DMS79 treated with DMSO at 0.1 percent for 48 hours (cell line): ENCODE results near the gene ENPP1.

Source experiments
- DNase-seq: peaks from one replicate; lab custom pipeline; 2025; lab: John Stamatoyannopoulos, UW

Gene ENPP1

GRCh38 chr6:131807644-131808459 lies at the start of gene ENPP1:
TSS of gene ENPP1 (plus strand) at chr6:131808020. CDS start at chr6:131808036, 16 bp downstream.
- DNase-seq, result no peak

GRCh38 chr6:131758920-131759319 lies 48.9 kb upstream of the ENPP1 start:
- no peak for DNase-seq

DNA sequence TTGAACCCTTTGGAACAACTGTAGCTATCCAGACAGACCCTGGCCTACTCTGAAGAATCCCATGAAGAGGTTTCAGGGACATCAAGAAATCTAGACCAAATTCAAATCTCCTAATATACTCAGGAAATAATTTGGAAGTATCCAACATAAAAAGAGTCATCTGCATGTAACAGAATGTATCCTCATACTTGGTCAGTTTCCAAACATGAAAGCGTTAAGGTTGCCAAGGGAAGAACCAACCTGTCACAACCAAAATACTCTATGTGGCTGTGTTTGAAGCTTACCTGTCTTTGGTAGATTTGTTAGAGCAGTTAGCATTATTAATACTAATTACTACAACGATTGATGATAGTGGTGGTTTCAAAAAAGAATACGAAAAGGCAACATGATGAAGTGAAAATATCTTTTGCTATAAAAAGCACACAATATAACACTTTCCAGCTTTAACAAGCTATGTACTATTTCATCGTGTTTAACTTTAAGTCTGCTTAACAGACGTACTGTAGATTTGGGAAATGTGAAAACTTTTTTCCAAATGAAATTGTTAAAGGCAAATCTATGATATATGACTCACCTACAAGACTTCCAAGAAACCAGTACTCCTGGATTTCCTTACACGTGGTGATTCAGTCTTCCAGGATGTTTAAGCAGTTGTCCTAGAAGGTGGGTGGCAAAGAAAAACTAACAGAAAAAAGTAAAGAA lies 46.6 kb upstream of the ENPP1 start:
- no peak for DNase-seq

GRCh38 chr6:131761762-131762067 lies 46.1 kb upstream of the ENPP1 start:
- no peak for DNase-seq

DNA sequence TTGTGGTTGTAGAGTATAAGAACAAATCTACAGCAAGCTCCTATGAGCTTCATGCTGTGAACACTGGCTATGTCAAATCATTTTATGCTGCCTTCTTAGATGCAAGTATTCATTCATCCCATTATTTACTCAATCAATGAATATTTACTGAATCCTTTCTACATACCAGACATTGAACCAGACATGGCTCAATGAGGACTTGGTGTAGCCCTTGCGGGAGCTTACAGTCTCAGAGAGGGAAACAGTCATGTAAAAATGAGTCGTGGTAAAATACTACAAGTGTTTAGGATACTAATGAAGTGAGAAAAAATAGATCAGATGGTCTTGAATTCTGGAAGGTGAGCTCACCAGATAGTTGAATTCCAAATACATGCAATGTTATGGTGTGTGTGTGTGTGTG lies 44.8 kb upstream of the ENPP1 start:
- no peak for DNase-seq

DNA sequence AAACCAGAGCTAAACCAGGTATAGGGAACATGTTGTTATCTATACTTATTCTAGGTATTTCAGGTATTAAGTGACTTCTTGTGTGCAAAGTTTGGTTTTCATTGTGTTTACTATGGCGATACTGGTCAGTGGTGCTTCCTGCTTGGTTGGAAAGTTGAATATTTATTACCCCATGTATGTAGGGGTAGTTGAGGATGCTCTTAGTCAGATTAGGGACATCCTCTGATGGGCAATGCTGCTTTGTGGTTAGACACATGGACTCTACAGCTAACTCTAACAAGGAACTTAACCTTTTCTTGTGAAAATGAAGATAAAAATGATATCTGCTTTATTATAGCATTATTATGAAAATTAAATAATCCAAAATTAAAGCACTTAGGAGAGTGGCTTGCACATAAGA lies 44.1 kb upstream of the ENPP1 start:
- no peak for DNase-seq

GRCh38 chr6:131764350-131764749 lies 43.5 kb upstream of the ENPP1 start:
- DNase-seq, result no peak

DNA sequence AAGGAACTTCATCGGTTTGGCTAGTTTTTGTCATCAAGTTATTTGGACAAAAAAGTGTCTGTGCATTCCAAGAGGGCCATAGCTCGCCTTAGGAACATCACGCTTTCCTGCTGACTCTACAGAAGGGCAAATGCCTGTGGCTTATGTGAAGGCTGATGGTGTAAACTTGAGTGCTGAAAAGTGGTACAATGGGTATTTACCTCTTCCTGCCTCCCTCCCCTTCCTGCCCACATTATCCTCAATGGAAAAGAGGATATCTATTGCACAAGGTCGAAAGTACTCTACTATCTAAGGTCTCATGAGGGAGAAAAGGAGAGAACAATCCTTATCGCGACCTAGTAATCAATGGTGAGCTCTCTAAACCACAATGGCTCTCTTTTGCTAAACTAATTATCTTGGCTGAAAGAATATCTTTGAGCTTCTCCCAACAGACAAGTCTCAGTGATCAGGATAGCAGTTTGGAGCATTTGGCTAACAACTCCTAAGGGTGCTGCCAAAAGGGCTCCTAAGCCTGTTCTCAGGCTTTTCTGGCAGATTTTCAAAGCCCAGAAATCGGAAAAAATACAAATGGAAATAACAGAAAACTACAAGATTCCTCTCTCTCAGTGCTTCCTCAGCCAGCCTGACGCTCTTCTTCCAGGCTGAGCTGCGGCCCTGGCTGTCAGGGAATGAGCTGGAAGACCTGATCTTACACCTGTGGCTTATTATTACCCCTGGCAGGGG lies 42.6 kb upstream of the ENPP1 start:
- no peak for DNase-seq

- no peak for DNase-seq
Observed at GRCh38 chr6:131765804-131766135, 42.0 kb upstream of the ENPP1 start.

DNA sequence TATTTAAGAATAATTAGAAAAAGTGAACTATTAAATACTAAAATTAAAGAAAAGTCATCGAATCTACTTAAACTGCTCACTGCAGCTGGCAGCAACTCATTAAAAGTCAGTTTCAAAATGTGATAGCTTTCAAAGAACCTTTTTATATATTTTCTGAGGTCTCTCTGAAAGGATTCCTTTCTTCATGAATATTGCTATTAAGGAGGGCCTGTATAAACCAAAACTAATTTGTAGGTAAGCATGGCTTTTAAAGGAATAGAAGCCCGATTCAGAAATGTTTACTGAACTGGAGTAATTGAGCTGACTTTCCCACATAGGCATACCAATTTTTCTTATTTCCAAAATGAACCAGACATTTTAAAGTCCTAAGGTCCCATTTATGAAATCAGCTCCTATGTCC lies 41.2 kb upstream of the ENPP1 start:
- DNase-seq, result no peak

GRCh38 chr6:131768964-131769363 lies 38.9 kb upstream of the ENPP1 start:
- no peak for DNase-seq

DNA sequence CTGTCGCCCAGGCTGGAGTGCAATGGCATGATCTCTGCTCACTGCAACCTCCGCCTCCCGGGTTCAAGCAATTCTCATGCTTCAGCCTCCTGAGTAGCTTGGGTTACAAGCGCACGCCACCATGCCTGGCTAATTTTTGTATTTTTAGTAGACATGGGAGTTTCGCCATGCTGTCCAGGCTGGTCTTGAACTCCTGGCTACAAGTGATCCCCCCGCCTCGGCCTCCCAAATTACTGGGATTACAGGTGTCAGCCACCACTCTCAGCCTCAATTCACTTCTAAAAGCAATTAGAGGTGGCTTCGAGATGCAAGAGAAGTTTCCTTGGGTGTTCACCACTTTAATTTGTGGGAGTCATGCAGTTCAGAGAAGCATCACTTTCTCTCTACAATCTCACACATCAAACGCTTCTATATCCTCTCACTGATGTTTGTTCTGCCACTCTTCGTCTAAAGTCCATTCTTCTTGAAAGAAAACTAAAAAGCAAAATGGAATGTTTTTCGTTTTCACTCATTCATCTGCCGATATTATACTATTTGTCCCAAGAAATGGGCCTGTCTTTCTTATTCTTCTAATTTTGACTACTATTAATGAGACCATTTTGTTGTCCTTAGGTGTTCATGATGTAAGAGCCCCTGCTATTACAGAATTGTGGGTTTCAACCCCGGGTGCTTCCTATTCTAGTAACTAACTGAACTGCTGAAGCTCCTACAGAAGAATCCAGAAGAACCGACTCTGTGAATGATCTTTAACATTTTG lies 38.3 kb upstream of the ENPP1 start:
- no peak for DNase-seq

GRCh38 chr6:131770776-131771175 lies 37.0 kb upstream of the ENPP1 start:
- no peak for DNase-seq

DNA sequence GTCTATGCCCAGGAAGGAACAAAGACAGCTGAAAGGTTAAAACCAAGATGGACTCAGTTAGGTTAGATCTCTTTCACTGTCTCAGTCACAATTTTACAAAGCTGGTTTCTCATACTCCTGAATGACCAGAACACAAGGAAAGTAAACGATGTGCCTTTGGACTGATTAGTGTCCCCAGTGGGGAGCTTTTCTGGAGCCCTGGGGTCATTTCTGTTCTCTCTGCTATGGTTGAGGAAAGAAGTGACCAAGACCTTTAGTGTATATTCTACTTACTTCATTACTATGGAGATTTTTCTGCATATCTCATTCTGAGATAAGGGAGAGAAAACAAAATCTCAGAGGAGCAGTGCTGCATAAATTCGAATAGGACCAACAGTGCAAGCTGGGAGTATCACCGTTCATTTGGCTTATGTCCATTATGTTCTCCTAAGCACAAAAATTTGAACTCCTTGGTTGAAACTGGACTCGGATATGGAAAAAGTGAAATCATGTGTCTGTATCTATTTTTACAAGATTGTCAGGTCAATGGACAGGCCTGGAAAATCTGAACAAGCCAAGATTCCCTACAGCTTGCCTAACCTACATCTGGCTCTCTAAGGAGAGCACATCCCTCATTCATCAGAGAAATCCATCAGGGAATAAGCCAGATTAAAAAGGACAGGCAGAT lies 34.4 kb upstream of the ENPP1 start:
- DNase-seq, result no peak

DNA sequence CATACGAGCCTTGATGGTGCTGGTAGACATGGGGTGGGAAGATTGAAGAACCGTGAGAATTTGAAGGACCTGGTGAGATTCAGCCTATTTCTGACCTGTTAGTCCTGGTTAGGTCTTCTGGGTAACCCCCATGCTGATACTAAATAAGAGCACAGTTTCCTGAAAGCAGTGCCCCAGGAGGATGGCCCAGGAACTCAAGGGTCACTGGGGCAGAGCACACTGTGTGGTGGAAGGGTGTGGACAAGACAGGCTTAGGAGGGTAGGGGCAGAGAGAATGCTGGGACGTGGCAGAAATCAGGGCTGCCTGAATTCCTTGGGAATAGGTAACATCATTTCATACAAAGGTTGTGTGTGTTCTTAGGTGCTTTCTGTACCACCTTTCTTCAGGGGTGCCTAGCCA lies 31.9 kb upstream of the ENPP1 start:
- DNase-seq, result no peak

GRCh38 chr6:131776985-131777384 lies 30.8 kb upstream of the ENPP1 start:
- no peak for DNase-seq

GRCh38 chr6:131778169-131778568 lies 29.7 kb upstream of the ENPP1 start:
- no peak for DNase-seq

- DNase-seq, result no peak
Observed at GRCh38 chr6:131779304-131779703, 28.5 kb upstream of the ENPP1 start.

- DNase-seq, result no peak
Observed at GRCh38 chr6:131780600-131780999, 27.2 kb upstream of the ENPP1 start.

GRCh38 chr6:131781687-131782086 lies 26.1 kb upstream of the ENPP1 start:
- no peak for DNase-seq

DNA sequence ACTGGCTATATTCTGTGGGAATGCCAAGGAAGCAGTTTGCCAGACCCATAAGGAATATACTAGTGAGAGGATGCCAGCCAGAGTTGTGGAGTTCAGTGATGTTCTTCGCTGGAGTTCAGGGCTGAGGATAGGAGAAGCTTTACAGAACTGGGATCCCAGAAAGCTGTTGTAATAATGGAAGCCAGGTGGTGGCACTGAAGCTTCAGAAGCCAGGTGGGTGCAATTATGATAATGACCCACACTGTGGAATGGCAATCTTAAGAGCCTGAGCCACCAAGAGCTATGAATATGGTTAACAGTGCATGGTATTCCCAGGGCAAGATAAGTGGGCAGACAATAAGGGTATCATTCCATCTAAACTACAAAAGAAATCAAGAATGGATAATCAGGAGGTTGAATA lies 25.1 kb upstream of the ENPP1 start:
- DNase-seq, result no peak

- no peak for DNase-seq
Observed at GRCh38 chr6:131784561-131784960, 23.3 kb upstream of the ENPP1 start.
